ENCODE measurements around the gene ACP1. TPM values are rescaled to one million over a fixed set of nuclear protein-coding genes. Genes with fewer than 3 reads are reported as not detected.

ACP1 gene
- total RNA-seq, 3 donors from 2014 or later (not counting 1 experiment from before 2014, with no cell fraction given): 87.2 to 104 (median 102) TPM

DNA sequence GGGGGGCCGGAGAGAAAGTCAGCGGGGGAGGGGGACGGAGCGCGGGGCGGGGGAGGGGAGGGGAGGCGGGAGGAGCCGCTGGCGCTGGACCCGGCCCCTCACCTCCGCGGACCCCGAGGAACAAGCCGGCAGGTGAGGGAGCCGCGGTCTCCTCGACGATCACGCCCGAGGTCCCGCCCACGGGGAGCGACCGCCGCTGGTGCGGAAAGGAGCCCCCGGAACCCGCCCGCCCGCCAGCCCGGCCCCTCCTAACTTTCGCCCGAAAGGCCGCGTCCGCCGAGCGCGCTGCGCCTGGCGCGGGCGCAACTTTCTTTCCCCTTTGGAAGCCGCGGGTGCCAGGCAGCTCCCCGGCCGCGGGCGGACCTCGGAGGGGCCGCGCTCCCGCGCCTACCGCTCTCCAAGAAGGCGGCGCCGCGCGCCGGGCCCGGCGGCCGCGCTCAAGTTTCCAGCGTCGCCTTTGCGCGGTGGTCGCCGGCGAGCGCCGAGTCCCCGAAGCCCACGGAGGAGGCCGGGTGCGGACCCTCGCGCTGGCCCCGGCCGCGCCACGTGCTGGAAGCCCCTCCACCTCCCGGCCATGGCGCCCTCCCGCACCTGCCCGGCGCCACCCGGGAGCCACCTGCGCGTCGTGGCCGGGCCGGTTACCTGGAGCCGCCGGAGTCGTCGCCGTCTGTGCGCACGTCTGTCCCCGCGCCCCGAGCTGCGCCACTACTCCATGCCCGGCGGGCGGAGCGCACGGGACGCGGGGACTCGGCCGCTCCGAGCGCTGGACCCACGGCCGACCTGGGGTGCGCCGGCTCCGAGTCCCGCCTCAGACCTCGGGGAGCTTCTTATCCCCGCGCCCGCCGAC lies 23.4 kb downstream of the ACP1 start, which contains the start of gene ALKAL2:
TSS of gene ALKAL2 (minus strand) at position 181 of the 847 bp plus-strand sequence. CDS start 256 bp downstream, outside the sequence.
- Mint-ChIP-seq H3K9me3 (no peaks in the 10 kb centered on the region), H3K27me3 (ENCODE audit: low read depth in 2 of 2) (peaks cover 0 to 12% of the 10 kb centered on the region in 2 donors), H3K4me3 (peak within 1 kb of the TSS; percentile 67), H3K27ac (no peak within 1 kb of the TSS), H3K36me3 (no peaks in the 10 kb centered on the region), H3K4me1 (peaks cover 0 to 9% of the 10 kb centered on the region in 2 donors)
- ATAC-seq: peak in 2 of 3 donors; percentile 35 to 43
- intact Hi-C loops (cut with micrococcal nuclease): no loop called here
- Histone ChIP-seq H3K36me3 (ENCODE audit: control insufficient read depth, insufficient read depth, low read length) (no peaks in the 10 kb centered on the region), H3K27ac (ENCODE audit: low read length) (no peak within 1 kb of the TSS), H3K9me3 (ENCODE audit: control insufficient read depth, insufficient read depth, low read length) (no peaks in the 10 kb centered on the region), H3K4me3 (ENCODE audit: low read length) (no peak within 1 kb of the TSS), H3K27me3 (ENCODE audit: control insufficient read depth, insufficient read depth, low read length) (peaks cover 16% of the 10 kb centered on the region), H3K4me1 (ENCODE audit: control insufficient read depth, insufficient read depth, low read length) (peaks cover 20% of the 10 kb centered on the region)
- TF ChIP-seq, protein P1, sequence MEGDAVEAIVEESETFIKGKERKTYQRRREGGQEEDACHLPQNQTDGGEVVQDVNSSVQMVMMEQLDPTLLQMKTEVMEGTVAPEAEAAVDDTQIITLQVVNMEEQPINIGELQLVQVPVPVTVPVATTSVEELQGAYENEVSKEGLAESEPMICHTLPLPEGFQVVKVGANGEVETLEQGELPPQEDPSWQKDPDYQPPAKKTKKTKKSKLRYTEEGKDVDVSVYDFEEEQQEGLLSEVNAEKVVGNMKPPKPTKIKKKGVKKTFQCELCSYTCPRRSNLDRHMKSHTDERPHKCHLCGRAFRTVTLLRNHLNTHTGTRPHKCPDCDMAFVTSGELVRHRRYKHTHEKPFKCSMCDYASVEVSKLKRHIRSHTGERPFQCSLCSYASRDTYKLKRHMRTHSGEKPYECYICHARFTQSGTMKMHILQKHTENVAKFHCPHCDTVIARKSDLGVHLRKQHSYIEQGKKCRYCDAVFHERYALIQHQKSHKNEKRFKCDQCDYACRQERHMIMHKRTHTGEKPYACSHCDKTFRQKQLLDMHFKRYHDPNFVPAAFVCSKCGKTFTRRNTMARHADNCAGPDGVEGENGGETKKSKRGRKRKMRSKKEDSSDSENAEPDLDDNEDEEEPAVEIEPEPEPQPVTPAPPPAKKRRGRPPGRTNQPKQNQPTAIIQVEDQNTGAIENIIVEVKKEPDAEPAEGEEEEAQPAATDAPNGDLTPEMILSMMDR (IDR thresholded peaks at IDR 0.05): no peak
- peak in 1 of 2 donors; percentile 13 for DNase-seq
- WGBS (ENCODE audit: insufficient coverage): 2% methylated on average over 127 of the region's 128 CpGs

DNA sequence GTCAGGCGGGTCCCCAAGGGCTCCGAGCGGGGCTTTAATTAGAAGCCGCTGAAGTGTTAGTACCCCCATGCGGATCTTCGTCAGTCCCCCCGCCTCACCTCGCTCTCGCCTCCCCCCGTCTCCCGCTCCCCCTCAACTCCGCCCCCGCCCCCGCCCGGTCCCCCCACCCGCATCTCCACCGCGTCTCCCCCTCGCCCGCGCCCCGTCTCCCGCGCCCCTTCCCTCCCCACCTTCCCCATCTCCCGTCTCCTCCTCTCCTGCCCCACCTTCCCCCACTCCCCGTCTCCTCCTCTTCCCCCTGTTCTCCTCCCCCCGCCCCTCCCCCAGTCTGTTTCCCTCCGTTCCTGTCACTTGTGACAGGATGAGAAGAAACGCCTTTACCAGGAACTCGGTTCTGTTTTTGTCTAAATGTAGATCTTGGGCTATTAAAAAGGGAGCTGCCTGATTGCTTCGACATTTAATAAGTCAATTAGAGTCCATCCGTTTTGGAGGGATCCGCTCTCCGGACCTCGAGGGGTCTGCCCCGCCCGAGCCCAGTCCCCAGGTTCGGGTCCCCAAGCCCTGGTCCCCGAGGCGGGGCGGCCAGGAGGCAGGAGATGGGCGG lies 24.1 kb downstream of the ACP1 start:
- Mint-ChIP-seq H3K27ac (no peak overlapping the region), H3K4me3 (peak overlapping the region; percentile 67), H3K4me1 (peaks cover 0 to 9% of the 10 kb centered on the region in 2 donors), H3K36me3 (no peaks in the 10 kb centered on the region), H3K9me3 (no peaks in the 10 kb centered on the region), H3K27me3 (ENCODE audit: low read depth in 2 of 2) (peaks cover 0 to 12% of the 10 kb centered on the region in 2 donors)
- peaks cover 16% of the 10 kb centered on the region for H3K27me3 ChIP-seq (ENCODE audit: control insufficient read depth, insufficient read depth, low read length)
- TF ChIP-seq, protein P1 (IDR thresholded peaks at IDR 0.05): no peak
- 1% methylated on average over 31 of the region's 42 CpGs for WGBS (ENCODE audit: insufficient coverage)
- peak overlapping the region; percentile 33 for H3K4me3 ChIP-seq (ENCODE audit: low read length)
- H3K9me3 ChIP-seq (ENCODE audit: control insufficient read depth, insufficient read depth, low read length): no peaks in the 10 kb centered on the region
- DNase-seq (no peak), ATAC-seq (no peak)
- H3K27ac ChIP-seq (ENCODE audit: low read length): no peak overlapping the region
- H3K36me3 ChIP-seq (ENCODE audit: control insufficient read depth, insufficient read depth, low read length): no peaks in the 10 kb centered on the region
- peaks cover 20% of the 10 kb centered on the region for H3K4me1 ChIP-seq (ENCODE audit: control insufficient read depth, insufficient read depth, low read length)
- intact Hi-C loops (cut with micrococcal nuclease): no loop called here

DNA sequence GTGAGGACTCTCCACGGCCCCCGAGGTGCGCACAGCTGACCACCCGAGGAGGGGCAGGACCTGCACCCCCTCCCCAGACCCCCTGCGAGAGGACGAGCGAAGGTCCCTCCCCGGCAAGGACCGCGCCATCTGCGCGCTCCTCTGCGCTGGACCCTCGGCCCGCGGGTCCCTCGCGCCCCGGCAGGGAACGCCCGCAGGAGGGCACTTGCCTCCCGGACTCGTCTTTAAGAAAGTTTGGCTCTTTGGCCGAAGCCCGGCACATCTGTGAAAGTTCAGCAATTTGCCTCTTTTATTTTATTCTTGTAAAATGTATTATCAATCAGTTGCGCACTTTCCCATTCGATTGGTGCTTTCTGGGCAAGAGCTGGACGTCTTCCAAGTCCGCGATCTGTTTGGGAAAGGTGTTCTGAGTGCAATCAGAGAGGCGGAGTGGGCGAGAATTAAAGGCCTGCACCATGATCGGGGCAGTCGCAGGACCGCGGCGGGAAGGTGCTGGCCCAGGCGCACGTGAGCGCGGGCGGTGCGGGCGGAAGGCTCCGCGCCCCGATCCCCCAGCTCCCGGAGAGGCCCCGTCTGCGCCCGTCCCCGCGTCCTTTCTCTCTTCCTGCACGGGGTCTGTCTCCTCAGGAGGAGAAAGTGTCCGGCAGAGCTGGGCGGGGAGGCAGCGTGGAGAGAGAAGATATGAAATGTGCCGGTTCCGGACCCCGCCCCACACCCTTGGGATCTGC lies 24.8 kb downstream of the ACP1 start:
- TF ChIP-seq, protein P1 (IDR thresholded peaks at IDR 0.05): no peak
- Mint-ChIP-seq H3K27ac (no peak overlapping the region), H3K27me3 (ENCODE audit: low read depth in 2 of 2) (peaks cover 2 to 15% of the 10 kb centered on the region in 2 donors), H3K9me3 (no peaks in the 10 kb centered on the region), H3K36me3 (no peaks in the 10 kb centered on the region), H3K4me3 (peak overlapping the region; percentile 87), H3K4me1 (peaks cover 0 to 9% of the 10 kb centered on the region in 2 donors)
- Histone ChIP-seq H3K9me3 (ENCODE audit: control insufficient read depth, insufficient read depth, low read length) (no peaks in the 10 kb centered on the region), H3K27me3 (ENCODE audit: control insufficient read depth, insufficient read depth, low read length) (peaks cover 16% of the 10 kb centered on the region), H3K4me1 (ENCODE audit: control insufficient read depth, insufficient read depth, low read length) (peaks cover 20% of the 10 kb centered on the region), H3K27ac (ENCODE audit: low read length) (no peak overlapping the region), H3K4me3 (ENCODE audit: low read length) (peak overlapping the region; percentile 33), H3K36me3 (ENCODE audit: control insufficient read depth, insufficient read depth, low read length) (no peaks in the 10 kb centered on the region)
- DNase-seq (peak in 1 of 2 donors; percentile 21), ATAC-seq (peak in 2 of 3 donors; percentile 41 to 55)
- WGBS (ENCODE audit: insufficient coverage): 3% methylated on average over 60 of the region's 60 CpGs
- intact Hi-C loops (cut with micrococcal nuclease): no loop called here
